22Rv1 (cell line): ENCODE data around the gene SHISA5.
"Not testable (repeated sequence)": the region's sequence is repeated elsewhere in the genome, so short reads cannot be mapped to it uniquely, and the experiment has no call there.

Source experiments
- H3K27ac ChIP-seq: fragments of 450-650 bp; 2 replicates; pipeline ENCODE4 v1.5.1; 2017
- ZFX ChIP-seq: fragments of 450-650 bp; IDR thresholded peaks from 2 replicates; pipeline ENCODE4 v1.6.1; 2017; ENCODE audit warnings: antibody characterized with exemption, borderline replicate concordance
- TF ChIP-seq, protein P1 (sequence below): fragments of 450-650 bp; IDR thresholded peaks from 2 replicates; pipeline ENCODE4 v1.5.1; 2017; ENCODE audit warnings: mild to moderate bottlenecking

SHISA5 gene

DNA sequence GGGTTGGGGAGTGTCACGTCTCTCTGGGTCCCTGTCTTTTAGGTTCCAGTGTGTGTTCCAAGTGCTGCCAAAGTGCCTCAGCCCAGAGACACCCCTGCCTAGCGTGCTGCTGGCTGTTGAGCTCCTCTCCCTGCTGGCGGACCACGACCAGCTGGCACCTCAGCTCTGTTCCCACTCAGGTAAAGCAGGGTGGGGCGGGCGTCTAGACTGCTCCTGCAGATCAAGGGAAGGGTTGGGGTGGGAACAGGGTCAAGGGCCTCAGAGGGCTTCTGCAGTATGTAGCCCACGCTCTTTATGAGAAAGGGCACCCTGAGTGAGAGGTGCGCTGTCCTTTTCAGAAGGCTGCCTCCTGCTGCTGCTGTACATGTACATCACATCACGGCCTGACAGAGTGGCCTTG, 40.3 kb downstream of the SHISA5 start:
- TF ChIP-seq, protein P1, sequence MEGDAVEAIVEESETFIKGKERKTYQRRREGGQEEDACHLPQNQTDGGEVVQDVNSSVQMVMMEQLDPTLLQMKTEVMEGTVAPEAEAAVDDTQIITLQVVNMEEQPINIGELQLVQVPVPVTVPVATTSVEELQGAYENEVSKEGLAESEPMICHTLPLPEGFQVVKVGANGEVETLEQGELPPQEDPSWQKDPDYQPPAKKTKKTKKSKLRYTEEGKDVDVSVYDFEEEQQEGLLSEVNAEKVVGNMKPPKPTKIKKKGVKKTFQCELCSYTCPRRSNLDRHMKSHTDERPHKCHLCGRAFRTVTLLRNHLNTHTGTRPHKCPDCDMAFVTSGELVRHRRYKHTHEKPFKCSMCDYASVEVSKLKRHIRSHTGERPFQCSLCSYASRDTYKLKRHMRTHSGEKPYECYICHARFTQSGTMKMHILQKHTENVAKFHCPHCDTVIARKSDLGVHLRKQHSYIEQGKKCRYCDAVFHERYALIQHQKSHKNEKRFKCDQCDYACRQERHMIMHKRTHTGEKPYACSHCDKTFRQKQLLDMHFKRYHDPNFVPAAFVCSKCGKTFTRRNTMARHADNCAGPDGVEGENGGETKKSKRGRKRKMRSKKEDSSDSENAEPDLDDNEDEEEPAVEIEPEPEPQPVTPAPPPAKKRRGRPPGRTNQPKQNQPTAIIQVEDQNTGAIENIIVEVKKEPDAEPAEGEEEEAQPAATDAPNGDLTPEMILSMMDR, result no peak
- no peak for TF ChIP-seq ZFX
- H3K27ac ChIP-seq, result peak overlapping the region; percentile 99

DNA sequence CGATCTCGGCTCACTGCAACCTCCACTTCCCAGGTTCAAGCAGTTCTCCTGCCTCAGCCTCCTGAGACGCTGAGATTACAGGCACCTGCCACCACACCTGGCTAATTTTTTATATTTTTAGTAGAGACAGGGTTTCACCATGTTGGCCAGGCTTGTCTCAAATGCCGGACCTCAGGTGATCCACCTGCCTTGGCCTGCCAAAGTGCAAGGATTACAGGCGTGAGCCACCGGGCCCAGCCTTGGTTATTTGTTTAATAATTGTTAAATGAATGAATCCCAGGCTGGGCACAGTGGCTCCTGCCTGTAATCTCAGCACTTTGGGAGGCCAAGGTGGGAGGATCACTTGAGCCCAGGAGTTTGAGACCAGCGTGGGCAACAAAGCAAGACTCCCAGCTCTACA, 42.2 kb downstream of the SHISA5 start:
- not testable (repeated sequence) for H3K27ac ChIP-seq

DNA sequence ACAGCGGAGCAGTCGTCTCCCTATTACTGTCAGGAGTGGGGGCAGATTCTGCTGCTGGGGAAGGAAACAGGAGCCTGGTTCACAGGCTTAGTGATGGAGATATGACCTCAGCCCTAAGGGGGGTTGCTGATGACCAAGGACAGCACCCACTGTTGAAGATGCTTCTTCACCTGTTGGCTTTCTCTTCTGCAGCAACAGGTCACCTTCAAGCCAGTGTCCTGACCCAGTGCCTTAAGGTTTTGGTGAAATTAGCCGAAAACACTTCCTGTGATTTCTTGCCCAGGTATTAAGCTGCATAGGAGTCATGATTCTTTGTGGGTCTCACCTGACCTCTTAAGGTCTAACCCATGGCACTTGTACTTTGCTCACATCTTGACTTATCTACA, 43.5 kb downstream of the SHISA5 start:
- TF ChIP-seq, protein P1, result no peak
- no peak for TF ChIP-seq ZFX
- H3K27ac ChIP-seq, result no peak overlapping the region

DNA sequence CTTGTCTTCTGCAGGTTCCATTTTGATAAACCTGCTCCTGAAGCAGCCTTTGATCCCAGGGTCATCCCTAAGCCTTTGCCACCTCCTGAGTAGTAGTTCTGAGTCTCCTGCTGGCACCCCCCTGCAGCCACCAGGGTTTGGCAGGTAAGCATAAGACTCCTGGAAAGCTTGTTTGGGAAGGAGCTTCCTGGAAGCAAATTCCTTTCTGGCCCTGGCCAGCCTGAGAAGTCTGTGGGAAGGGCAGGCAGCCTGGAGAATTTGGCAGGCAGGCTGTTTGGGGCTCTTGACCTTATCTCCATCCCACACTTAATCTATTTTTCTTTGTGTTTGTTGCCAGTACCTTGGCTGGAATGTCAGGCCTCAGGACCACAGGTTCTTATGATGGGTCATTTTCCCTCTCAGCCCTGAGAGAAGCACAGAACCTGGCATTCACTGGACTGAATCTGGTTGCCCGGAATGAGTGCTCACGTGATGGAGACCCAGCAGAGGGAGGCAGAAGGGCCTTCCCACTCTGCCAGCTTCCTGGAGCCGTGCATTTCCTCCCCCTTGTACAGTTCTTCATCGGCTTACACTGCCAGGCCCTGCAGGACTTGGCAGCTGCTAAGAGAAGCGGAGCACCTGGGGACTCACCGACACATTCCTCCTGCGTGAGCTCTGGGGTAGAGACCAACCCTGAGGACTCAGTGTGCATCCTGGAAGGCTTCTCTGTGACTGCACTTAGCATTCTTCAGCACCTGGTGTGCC, 44.0 kb downstream of the SHISA5 start:
- H3K27ac ChIP-seq, result no peak overlapping the region
- TF ChIP-seq, protein P1, result no peak
- no peak for TF ChIP-seq ZFX

DNA sequence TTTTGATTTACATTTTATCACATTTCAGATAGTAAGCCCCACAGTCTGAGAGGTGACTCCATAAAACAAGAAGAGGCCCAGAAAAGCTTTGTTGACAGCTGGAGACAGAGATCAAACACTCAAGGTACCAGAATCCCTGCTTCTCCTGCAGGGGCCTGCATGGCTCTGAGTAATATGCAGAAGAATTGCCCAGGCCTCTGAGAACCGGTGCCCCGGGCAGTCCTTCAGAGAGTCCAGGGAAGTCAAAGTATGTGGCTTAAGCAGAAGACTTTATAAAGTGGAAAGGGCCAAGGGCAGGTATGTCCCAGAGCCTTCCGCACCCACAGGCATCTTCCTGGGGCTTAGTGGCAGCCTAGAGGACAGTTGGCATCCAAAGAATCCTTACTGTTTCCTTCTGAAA, 44.6 kb downstream of the SHISA5 start:
- TF ChIP-seq ZFX, result no peak
- TF ChIP-seq, protein P1, result no peak
- H3K27ac ChIP-seq, result no peak overlapping the region

DNA sequence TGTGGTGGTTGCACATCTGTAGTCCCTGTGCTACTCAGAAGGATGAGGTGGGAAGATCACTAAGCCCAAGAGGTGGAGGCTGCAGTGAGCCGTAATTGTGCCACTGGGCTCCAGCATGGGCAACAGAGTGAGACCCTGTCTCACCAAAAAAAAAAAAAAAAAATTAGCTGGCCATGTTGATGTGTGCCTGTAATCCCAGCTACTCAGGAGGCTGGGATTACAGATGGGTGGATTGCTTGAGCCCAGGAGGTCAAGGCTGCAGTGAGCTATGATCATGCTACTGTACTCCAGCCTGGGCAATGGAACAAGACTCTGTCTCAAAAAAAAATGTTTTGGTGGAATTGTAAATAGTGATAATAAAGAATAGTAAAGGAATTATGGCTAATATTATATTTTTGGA, 47.5 kb downstream of the SHISA5 start:
- TF ChIP-seq, protein P1, result no peak
- TF ChIP-seq ZFX, result no peak
- H3K27ac ChIP-seq, result no peak overlapping the region

DNA sequence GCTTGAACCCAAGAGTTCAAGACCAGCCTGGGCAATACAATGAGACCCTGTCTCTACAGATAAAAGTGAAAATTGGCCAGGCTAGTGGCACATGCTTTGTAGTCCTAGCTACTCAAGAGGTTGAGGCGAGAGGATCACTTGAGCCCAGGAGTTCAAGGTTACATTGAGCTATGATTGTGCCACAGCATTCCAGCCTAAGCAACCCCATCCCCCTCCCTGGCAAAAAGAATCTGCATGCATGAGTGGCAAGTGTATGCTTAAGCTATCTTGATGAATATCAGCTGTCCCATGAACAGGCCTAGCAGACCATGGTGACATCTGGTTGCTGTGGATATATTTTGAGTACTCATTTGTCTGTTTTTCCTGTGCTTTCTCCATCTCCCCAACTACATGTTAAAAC, 52.7 kb downstream of the SHISA5 start:
- TF ChIP-seq, protein P1, result no peak
- TF ChIP-seq ZFX, result no peak
- H3K27ac ChIP-seq, result no peak overlapping the region
